WTC11 (cell line): Measurements from ENCODE around the gene PCBP3. TPM values are rescaled to one million over a fixed set of nuclear protein-coding genes. Genes with fewer than 3 reads are reported as not detected.

ENCODE experiments used
- ATAC-seq: fragments of 200-7000 bp; cut with Tn5 transposase; 2 replicates; pipeline ENCODE4 v1.10.0; 2021; ENCODE audit warnings: mild to moderate bottlenecking, moderate library complexity
- CTCF ChIA-PET: fragments of 300-600 bp; sonication (Branson Sonifier 250); formaldehyde crosslinking; loops from one replicate; lab custom pipeline; 2021; ENCODE audit warnings: antibody characterized with exemption; lab: Charles Lee
- POLR2A ChIA-PET: fragments of 350-600 bp; sonication (Branson Sonifier 250); formaldehyde crosslinking; loops from one replicate; lab custom pipeline; 2021; ENCODE audit warnings: antibody characterized with exemption; lab: Charles Lee
- DNase-seq: peaks from one replicate; pipeline ENCODE4 v3.0.0; 2021; ENCODE audit warnings: low spot score
- H3K27ac Mint-ChIP-seq: 2 replicates; pipeline ENCODE4 v1.8.0; 2021; ENCODE audit warnings: mixed read lengths
- H3K27me3 Mint-ChIP-seq: 2 replicates; pipeline ENCODE4 v1.8.0; 2021; ENCODE audit warnings: low read depth, mild to moderate bottlenecking, moderate library complexity, mixed read lengths
- H3K36me3 Mint-ChIP-seq: 2 replicates; pipeline ENCODE4 v1.8.0; 2021; ENCODE audit warnings: mixed read lengths
- H3K4me1 Mint-ChIP-seq: 2 replicates; pipeline ENCODE4 v1.8.0; 2022; ENCODE audit warnings: mixed read lengths
- H3K4me3 Mint-ChIP-seq: 2 replicates; pipeline ENCODE4 v1.8.0; 2021; ENCODE audit warnings: mild to moderate bottlenecking, moderate library complexity, mixed read lengths
- H3K9me3 Mint-ChIP-seq: 2 replicates; pipeline ENCODE4 v1.8.0; 2021; ENCODE audit warnings: mixed read lengths
- ATF1 ChIP-seq: sonication (generic); formaldehyde crosslinking; IDR thresholded peaks from 2 replicates; pipeline ENCODE4 v1.8.1; 2023; ENCODE audit warnings: mild to moderate bottlenecking, moderate library complexity, missing genetic modification reagents
- ATF3 ChIP-seq: sonication (generic); formaldehyde crosslinking; conservative IDR thresholded peaks from 2 replicates; pipeline ENCODE4 v1.8.1; 2022; ENCODE audit warnings: mild to moderate bottlenecking, missing genetic modification reagents
- CREM ChIP-seq: sonication (generic); formaldehyde crosslinking; IDR thresholded peaks from 2 replicates; pipeline ENCODE4 v1.8.1; 2022; ENCODE audit warnings: mild to moderate bottlenecking, missing genetic modification reagents, moderate library complexity
- FOXP1 ChIP-seq: sonication (generic); formaldehyde crosslinking; IDR thresholded peaks from 2 replicates; pipeline ENCODE4 v1.8.0; 2022; ENCODE audit warnings: missing genetic modification reagents, mild to moderate bottlenecking, moderate library complexity, borderline replicate concordance
- JAZF1 ChIP-seq: fragments of 250-450 bp; sonication (Bioruptor Pico); IDR thresholded peaks from 2 replicates; pipeline ENCODE4 v1.9.0; 2021; ENCODE audit warnings: moderate library complexity, mild to moderate bottlenecking, inconsistent platforms
- JUN ChIP-seq: sonication (generic); formaldehyde crosslinking; IDR thresholded peaks from 2 replicates; pipeline ENCODE4 v1.8.0; 2023; ENCODE audit warnings: mild to moderate bottlenecking, missing genetic modification reagents
- RELA ChIP-seq: sonication (generic); formaldehyde crosslinking; IDR thresholded peaks from 2 replicates; pipeline ENCODE4 v1.8.1; 2022; ENCODE audit warnings: missing genetic modification reagents, mild to moderate bottlenecking, borderline replicate concordance
- SOX15 ChIP-seq: fragments of 250-450 bp; sonication (Bioruptor Pico); IDR thresholded peaks from 2 replicates; pipeline ENCODE4 v1.9.0; 2021; ENCODE audit warnings: mild to moderate bottlenecking
- SP1 ChIP-seq: sonication (generic); formaldehyde crosslinking; conservative IDR thresholded peaks from 2 replicates; pipeline ENCODE4 v1.8.1; 2022; ENCODE audit warnings: missing genetic modification reagents
- TEAD1 ChIP-seq: sonication (generic); formaldehyde crosslinking; IDR thresholded peaks from 2 replicates; pipeline ENCODE4 v1.8.0; 2022; ENCODE audit warnings: mild to moderate bottlenecking, missing genetic modification reagents
- USF1 ChIP-seq: sonication (generic); formaldehyde crosslinking; IDR thresholded peaks from 2 replicates; pipeline ENCODE4 v1.8.0; 2022; ENCODE audit warnings: mild to moderate bottlenecking, missing genetic modification reagents
- ZBTB43 ChIP-seq: sonication (generic); formaldehyde crosslinking; IDR thresholded peaks from 2 replicates; pipeline ENCODE4 v1.8.1; 2023; ENCODE audit warnings: mild to moderate bottlenecking, missing genetic modification reagents
- ZNF121 ChIP-seq: sonication (generic); formaldehyde crosslinking; IDR thresholded peaks from 2 replicates; pipeline ENCODE4 v1.8.0; 2023; ENCODE audit warnings: missing genetic modification reagents
- ZNF138 ChIP-seq: sonication (generic); formaldehyde crosslinking; conservative IDR thresholded peaks from 2 replicates; pipeline ENCODE4 v1.8.1; 2022; ENCODE audit warnings: mild to moderate bottlenecking, moderate library complexity, missing genetic modification reagents
- ZNF416 ChIP-seq: fragments of 250-450 bp; sonication (Bioruptor Pico); IDR thresholded peaks from 2 replicates; pipeline ENCODE4 v1.9.0; 2021; ENCODE audit warnings: mild to moderate bottlenecking, inconsistent platforms
- ZNF671 ChIP-seq: fragments of 250-450 bp; sonication (Bioruptor Pico); IDR thresholded peaks from 2 replicates; pipeline ENCODE4 v1.8.0; 2021; ENCODE audit warnings: mild to moderate bottlenecking
- total RNA-seq: library from RNA; stranded (reverse); gene quantifications from 3 replicates; pipeline ENCODE4 v1.2.3, GENCODE V29; 2021
- TF ChIP-seq, protein P1 (sequence below): fragments of 250-450 bp; sonication (Bioruptor Pico); conservative IDR thresholded peaks from 2 replicates; pipeline ENCODE4 v1.9.0; 2021; ENCODE audit warnings: mild to moderate bottlenecking
- TF ChIP-seq, protein P2 (sequence below): sonication (generic); formaldehyde crosslinking; IDR thresholded peaks from 2 replicates; pipeline ENCODE4 v1.8.1; 2022; ENCODE audit warnings: low read depth, mild to moderate bottlenecking, moderate library complexity, missing genetic modification reagents, borderline replicate concordance
- TF ChIP-seq, protein P3 (sequence below): fragments of 250-450 bp; sonication (Bioruptor Pico); IDR thresholded peaks from 2 replicates; pipeline ENCODE4 v2.1.2; 2022; ENCODE audit warnings: mild to moderate bottlenecking, moderate library complexity
- TF ChIP-seq, protein P4 (sequence below): sonication (generic); formaldehyde crosslinking; conservative IDR thresholded peaks from 2 replicates; pipeline ENCODE4 v1.8.1; 2023; ENCODE audit warnings: mild to moderate bottlenecking, low read depth, missing genetic modification reagents, moderate library complexity
- TF ChIP-seq, protein P5 (sequence below): sonication (generic); formaldehyde crosslinking; IDR thresholded peaks from 2 replicates; pipeline ENCODE4 v1.8.1; 2022; ENCODE audit warnings: mild to moderate bottlenecking, missing genetic modification reagents, moderate library complexity, borderline replicate concordance

The PCBP3 gene
- total RNA-seq, 1 experiment from 2014 or later = 8.5 TPM

DNA sequence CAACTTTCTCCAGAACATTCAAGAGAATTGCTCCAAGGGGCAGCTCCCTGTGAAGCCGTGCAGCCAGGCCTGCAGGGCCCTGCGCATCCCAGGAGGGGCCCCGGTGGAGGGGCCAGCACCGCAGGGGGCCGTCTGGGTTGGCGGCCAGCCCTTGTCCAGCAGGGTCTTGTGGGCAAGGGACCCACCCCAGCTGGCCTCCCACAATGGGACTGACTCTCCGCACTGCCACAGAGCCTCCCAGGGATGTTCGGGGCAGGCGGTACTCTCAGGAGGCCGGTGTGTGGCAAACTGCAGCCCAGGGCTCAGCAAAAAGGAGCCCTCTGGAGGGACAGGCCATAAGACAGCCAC is 269.9 kb downstream of the PCBP3 start:
- CTCF ChIA-PET = interaction anchor here (2.2 kb wide), 2 partner anchors 9 to 13 kb away, joined by 7 to 9 read pairs; no protein-coding TSS in a partner anchor
- TF ChIP-seq JAZF1 (CRISPR knock-in tag) (no peak), CREM (CRISPR knock-in tag) (no peak), RELA (CRISPR knock-in tag) (no peak), SP1 (CRISPR knock-in tag) (no peak)
- TF ChIP-seq, protein P1, sequence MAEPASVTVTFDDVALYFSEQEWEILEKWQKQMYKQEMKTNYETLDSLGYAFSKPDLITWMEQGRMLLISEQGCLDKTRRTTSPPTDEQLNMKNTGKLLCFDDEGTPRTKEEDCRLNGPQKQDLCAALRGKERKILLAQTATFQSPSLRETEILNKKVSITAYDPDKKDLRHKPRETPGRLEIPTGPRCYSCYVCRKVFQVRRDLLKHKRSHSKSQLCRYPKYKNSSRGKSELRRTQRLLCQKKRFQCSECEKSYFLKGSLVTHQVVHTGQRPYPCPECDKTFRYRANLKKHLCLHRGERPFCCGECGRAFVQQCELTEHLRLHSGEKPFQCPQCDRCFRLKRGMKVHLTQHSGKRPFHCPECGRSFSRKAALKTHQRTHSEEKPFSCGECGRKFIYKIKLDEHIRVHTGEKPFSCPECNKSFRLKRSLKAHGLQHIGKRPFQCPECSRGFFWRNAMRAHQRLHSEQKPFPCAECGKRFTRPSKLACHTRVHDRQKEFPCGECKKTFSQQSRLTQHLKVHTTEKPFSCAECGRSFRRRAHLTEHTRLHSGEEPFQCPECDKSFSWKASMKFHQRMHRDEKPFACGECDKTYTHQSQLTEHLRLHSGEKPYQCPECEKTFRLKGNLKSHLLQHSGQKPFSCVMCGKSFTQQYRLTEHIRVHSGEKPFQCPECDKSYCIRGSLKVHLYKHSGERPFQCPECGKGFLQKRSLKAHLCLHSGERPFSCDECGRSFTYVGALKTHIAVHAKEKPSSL (CRISPR knock-in tag) = no peak
- no peak for DNase-seq
- H3K4me3 Mint-ChIP-seq = no peak overlapping the region
- H3K27ac Mint-ChIP-seq = no peak overlapping the region
- H3K27me3 Mint-ChIP-seq = no peaks in the 10 kb centered on the region
- POLR2A ChIA-PET = no interaction called here
- H3K4me1 Mint-ChIP-seq = no peaks in the 10 kb centered on the region
- no peaks in the 10 kb centered on the region for H3K9me3 Mint-ChIP-seq
- no peaks in the 10 kb centered on the region for H3K36me3 Mint-ChIP-seq
- no peak for ATAC-seq

- ATAC-seq (no peak), DNase-seq (no peak)
- Mint-ChIP-seq H3K4me3 (no peak overlapping the region), H3K27ac (no peak overlapping the region), H3K4me1 (no peaks in the 10 kb centered on the region), H3K9me3 (no peaks in the 10 kb centered on the region), H3K36me3 (no peaks in the 10 kb centered on the region), H3K27me3 (peaks cover 2% of the 10 kb centered on the region; the same call in 1 of the 2 replicates)
- ChIA-PET CTCF (interaction anchor here (1.2 to 2.2 kb wide), 3 partner anchors 9 to 57 kb away, joined by 3 to 9 read pairs (median 7); no protein-coding TSS in a partner anchor), POLR2A (no interaction called here)
- TF ChIP-seq JAZF1 (CRISPR knock-in tag) (no peak), ZNF121 (CRISPR knock-in tag) (no peak), SOX15 (CRISPR knock-in tag) (no peak), ZNF671 (no peak), JUN (CRISPR knock-in tag) (no peak)
These were observed 270.4 kb downstream of the PCBP3 start for GRCh38 chr21:45913886-45914285.

GRCh38 chr21:45914321-45914845 is 270.9 kb downstream of the PCBP3 start:
- CTCF ChIA-PET = interaction anchor here (1.2 to 2.2 kb wide), 3 partner anchors 8 to 56 kb away, joined by 3 to 9 read pairs (median 7); no protein-coding TSS in a partner anchor
- ATAC-seq = no peak; the same call in 1 of the 2 replicates
- H3K4me3 Mint-ChIP-seq = no peak overlapping the region
- no peaks in the 10 kb centered on the region for H3K4me1 Mint-ChIP-seq
- H3K36me3 Mint-ChIP-seq = no peaks in the 10 kb centered on the region
- H3K9me3 Mint-ChIP-seq = no peaks in the 10 kb centered on the region
- no peak for DNase-seq
- POLR2A ChIA-PET = no interaction called here
- peaks cover 6% of the 10 kb centered on the region for H3K27me3 Mint-ChIP-seq
- H3K27ac Mint-ChIP-seq = no peak overlapping the region
- TF ChIP-seq, protein P2, sequence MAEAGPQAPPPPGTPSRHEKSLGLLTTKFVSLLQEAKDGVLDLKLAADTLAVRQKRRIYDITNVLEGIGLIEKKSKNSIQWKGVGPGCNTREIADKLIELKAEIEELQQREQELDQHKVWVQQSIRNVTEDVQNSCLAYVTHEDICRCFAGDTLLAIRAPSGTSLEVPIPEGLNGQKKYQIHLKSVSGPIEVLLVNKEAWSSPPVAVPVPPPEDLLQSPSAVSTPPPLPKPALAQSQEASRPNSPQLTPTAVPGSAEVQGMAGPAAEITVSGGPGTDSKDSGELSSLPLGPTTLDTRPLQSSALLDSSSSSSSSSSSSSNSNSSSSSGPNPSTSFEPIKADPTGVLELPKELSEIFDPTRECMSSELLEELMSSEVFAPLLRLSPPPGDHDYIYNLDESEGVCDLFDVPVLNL = no peak
- TF ChIP-seq ATF1 (CRISPR knock-in tag) (no peak), TEAD1 (CRISPR knock-in tag) (no peak), SOX15 (CRISPR knock-in tag) (no peak), ZNF416 (CRISPR knock-in tag) (no peak), ZNF138 (CRISPR knock-in tag) (no peak), USF1 (no peak), ZBTB43 (no peak), JAZF1 (CRISPR knock-in tag) (no peak), SP1 (CRISPR knock-in tag) (no peak), FOXP1 (CRISPR knock-in tag) (no peak), ATF3 (no peak)
- TF ChIP-seq, protein P3, sequence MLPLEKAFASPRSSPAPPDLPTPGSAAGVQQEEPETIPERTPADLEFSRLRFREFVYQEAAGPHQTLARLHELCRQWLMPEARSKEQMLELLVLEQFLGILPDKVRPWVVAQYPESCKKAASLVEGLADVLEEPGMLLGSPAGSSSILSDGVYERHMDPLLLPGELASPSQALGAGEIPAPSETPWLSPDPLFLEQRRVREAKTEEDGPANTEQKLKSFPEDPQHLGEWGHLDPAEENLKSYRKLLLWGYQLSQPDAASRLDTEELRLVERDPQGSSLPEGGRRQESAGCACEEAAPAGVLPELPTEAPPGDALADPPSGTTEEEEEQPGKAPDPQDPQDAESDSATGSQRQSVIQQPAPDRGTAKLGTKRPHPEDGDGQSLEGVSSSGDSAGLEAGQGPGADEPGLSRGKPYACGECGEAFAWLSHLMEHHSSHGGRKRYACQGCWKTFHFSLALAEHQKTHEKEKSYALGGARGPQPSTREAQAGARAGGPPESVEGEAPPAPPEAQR (CRISPR knock-in tag) = no peak
- TF ChIP-seq, protein P4, sequence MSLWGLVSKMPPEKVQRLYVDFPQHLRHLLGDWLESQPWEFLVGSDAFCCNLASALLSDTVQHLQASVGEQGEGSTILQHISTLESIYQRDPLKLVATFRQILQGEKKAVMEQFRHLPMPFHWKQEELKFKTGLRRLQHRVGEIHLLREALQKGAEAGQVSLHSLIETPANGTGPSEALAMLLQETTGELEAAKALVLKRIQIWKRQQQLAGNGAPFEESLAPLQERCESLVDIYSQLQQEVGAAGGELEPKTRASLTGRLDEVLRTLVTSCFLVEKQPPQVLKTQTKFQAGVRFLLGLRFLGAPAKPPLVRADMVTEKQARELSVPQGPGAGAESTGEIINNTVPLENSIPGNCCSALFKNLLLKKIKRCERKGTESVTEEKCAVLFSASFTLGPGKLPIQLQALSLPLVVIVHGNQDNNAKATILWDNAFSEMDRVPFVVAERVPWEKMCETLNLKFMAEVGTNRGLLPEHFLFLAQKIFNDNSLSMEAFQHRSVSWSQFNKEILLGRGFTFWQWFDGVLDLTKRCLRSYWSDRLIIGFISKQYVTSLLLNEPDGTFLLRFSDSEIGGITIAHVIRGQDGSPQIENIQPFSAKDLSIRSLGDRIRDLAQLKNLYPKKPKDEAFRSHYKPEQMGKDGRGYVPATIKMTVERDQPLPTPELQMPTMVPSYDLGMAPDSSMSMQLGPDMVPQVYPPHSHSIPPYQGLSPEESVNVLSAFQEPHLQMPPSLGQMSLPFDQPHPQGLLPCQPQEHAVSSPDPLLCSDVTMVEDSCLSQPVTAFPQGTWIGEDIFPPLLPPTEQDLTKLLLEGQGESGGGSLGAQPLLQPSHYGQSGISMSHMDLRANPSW = no peak
- TF ChIP-seq, protein P5, sequence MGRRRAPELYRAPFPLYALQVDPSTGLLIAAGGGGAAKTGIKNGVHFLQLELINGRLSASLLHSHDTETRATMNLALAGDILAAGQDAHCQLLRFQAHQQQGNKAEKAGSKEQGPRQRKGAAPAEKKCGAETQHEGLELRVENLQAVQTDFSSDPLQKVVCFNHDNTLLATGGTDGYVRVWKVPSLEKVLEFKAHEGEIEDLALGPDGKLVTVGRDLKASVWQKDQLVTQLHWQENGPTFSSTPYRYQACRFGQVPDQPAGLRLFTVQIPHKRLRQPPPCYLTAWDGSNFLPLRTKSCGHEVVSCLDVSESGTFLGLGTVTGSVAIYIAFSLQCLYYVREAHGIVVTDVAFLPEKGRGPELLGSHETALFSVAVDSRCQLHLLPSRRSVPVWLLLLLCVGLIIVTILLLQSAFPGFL (CRISPR knock-in tag) = no peak
